Esophagus muscularis mucosa (tissue), 4 donors: ENCODE data around the gene CHKA.

Experiments
- CTCF ChIP-seq, 3 experiments: fragments of 200-600 bp in 2 of 3; fragments of 450-650 bp in 1 of 3; sonication (generic) in 2 of 3; IDR thresholded peaks; one replicate each; pipeline ENCODE4 v1.5.1; 2017 to 2019; ENCODE audit warnings: antibody characterized with exemption in 3 of 3, mild to moderate bottlenecking in 2 of 3, moderate library complexity in 1 of 3
- EP300 ChIP-seq: sonication (generic); formaldehyde crosslinking; IDR thresholded peaks from one replicate; pipeline ENCODE4 v1.6.1; 2017; ENCODE audit warnings: antibody characterized with exemption
- POLR2A ChIP-seq: fragments of 450-650 bp; IDR thresholded peaks from one replicate; pipeline ENCODE4 v1.6.1; 2017; ENCODE audit warnings: antibody characterized with exemption, moderate library complexity, mild to moderate bottlenecking, low read depth
- POLR2AphosphoS5 ChIP-seq, 2 donors: sonication (generic); formaldehyde crosslinking; IDR thresholded peaks; one replicate each; pipeline ENCODE4 v1.6.1; 2017; ENCODE audit warnings: antibody characterized with exemption in 2 of 2

GRCh38 chr11:68071281-68072048 is 49.7 kb downstream of the CHKA start:
- TF ChIP-seq POLR2AphosphoS5 (IDR thresholded peaks at IDR 0.05) (no peak), CTCF (IDR thresholded peaks at IDR 0.05) (no peak), POLR2A (no peak), EP300 (no peak)
